GM23248 (cell line): ENCODE results near the gene MORC3. TPM values are rescaled to one million over a fixed set of nuclear protein-coding genes. Genes with fewer than 3 reads are reported as not detected.

Experiments
- DNase-seq: peaks from one replicate; pipeline ENCODE4 v3.0.0-alpha.2; 2015
- H2AFZ ChIP-seq: fragments of 200-600 bp; sonication (generic); 2 replicates; pipeline ENCODE4 v1.6.1; 2016; ENCODE audit warnings: antibody characterized with exemption
- H3F3A ChIP-seq: fragments of 200-600 bp; sonication (generic); 2 replicates; pipeline ENCODE4 v1.6.1; 2016; ENCODE audit warnings: mild to moderate bottlenecking, antibody characterized with exemption, mixed run types; ENCODE audit not compliant: insufficient read depth
- H3K27ac ChIP-seq: fragments of 200-600 bp; sonication (generic); 2 replicates; pipeline ENCODE4 v1.5.1; 2016; ENCODE audit warnings: mild to moderate bottlenecking
- H3K27me3 ChIP-seq: fragments of 200-600 bp; sonication (generic); replicated peaks from 2 replicates; pipeline ENCODE4 v1.6.1; 2016; ENCODE audit warnings: mild to moderate bottlenecking; ENCODE audit not compliant: insufficient read depth
- H3K36me3 ChIP-seq: fragments of 200-600 bp; sonication (generic); 2 replicates; pipeline ENCODE4 v1.6.1; 2016; ENCODE audit warnings: low read depth, mild to moderate bottlenecking
- H3K4me1 ChIP-seq: fragments of 200-600 bp; sonication (generic); 2 replicates; pipeline ENCODE4 v1.6.1; 2016; ENCODE audit warnings: mild to moderate bottlenecking; ENCODE audit not compliant: insufficient read depth
- H3K4me2 ChIP-seq: fragments of 200-600 bp; sonication (generic); one replicate; pipeline ENCODE4 v1.6.1; 2016; ENCODE audit warnings: mild to moderate bottlenecking; ENCODE audit not compliant: unreplicated experiment
- H3K4me3 ChIP-seq: fragments of 200-600 bp; sonication (generic); 2 replicates; pipeline ENCODE4 v1.5.1; 2016; ENCODE audit warnings: mild to moderate bottlenecking
- H3K79me2 ChIP-seq: fragments of 200-600 bp; sonication (generic); 2 replicates; pipeline ENCODE4 v1.6.1; 2016; ENCODE audit warnings: mild to moderate bottlenecking; ENCODE audit not compliant: insufficient read depth
- H3K9ac ChIP-seq: fragments of 200-600 bp; sonication (generic); 2 replicates; pipeline ENCODE4 v1.6.1; 2016; ENCODE audit warnings: mild to moderate bottlenecking
- H3K9me2 ChIP-seq: fragments of 200-600 bp; sonication (generic); 2 replicates; pipeline ENCODE4 v1.6.1; 2016; ENCODE audit warnings: mixed run types, mild to moderate bottlenecking, moderate library complexity; ENCODE audit not compliant: insufficient read depth
- H3K9me3 ChIP-seq: fragments of 200-600 bp; sonication (generic); one replicate; pipeline ENCODE4 v1.6.1; 2017; ENCODE audit warnings: low read depth
- H4K20me1 ChIP-seq: fragments of 200-600 bp; sonication (generic); 2 replicates; pipeline ENCODE4 v1.6.0; 2016; ENCODE audit not compliant: insufficient read depth
- EZH2 ChIP-seq: fragments of 200-600 bp; sonication (generic); IDR thresholded peaks from 2 replicates; pipeline ENCODE4 v1.6.1; 2018; ENCODE audit warnings: antibody characterized with exemption, mild to moderate bottlenecking; ENCODE audit not compliant: insufficient read depth, poor library complexity, severe bottlenecking
- EZH2phosphoT487 ChIP-seq: fragments of 200-600 bp; sonication (generic); IDR thresholded peaks from 2 replicates; pipeline ENCODE4 v1.6.1; 2018; ENCODE audit warnings: antibody characterized with exemption, moderate library complexity, mild to moderate bottlenecking, low read depth; ENCODE audit not compliant: insufficient read depth
- WGBS, 2 experiments: methylation state at CpG; one replicate each; pipeline ENCODE4 v1.1.6; 2015 to 2017; ENCODE audit warnings: low lambda C conversion rate in 2 of 2, low coverage in 1 of 2; ENCODE audit errors: missing lambda C conversion rate in 2 of 2; 5-methylcytosine and 5-hydroxymethylcytosine counted together
- in situ Hi-C: fragments of 300-500 bp; cut with MboI; formaldehyde crosslinking; loops from 2 replicates; pipeline ENCODE4 v1.15.0; 2020
- polyA plus RNA-seq: library from polyadenylated mRNA; unstranded; fragments of >200 nt; fragmentation: Nextera tagmentation; extraction: Ambion mirVana; gene quantifications from 2 replicates; pipeline ENCODE4 v1.2.1, GENCODE V29; 2016
- total RNA-seq: library from RNA; depleted of rRNA; stranded (reverse); fragments of >200 nt; shearing (Covaris generic); gene quantifications from 2 replicates; pipeline ENCODE4 v1.2.3, GENCODE V29; 2014

MORC3 gene
- total and polyA plus RNA-seq, 2 experiments from 2014 or later: 17.4 to 35.1 TPM

DNA sequence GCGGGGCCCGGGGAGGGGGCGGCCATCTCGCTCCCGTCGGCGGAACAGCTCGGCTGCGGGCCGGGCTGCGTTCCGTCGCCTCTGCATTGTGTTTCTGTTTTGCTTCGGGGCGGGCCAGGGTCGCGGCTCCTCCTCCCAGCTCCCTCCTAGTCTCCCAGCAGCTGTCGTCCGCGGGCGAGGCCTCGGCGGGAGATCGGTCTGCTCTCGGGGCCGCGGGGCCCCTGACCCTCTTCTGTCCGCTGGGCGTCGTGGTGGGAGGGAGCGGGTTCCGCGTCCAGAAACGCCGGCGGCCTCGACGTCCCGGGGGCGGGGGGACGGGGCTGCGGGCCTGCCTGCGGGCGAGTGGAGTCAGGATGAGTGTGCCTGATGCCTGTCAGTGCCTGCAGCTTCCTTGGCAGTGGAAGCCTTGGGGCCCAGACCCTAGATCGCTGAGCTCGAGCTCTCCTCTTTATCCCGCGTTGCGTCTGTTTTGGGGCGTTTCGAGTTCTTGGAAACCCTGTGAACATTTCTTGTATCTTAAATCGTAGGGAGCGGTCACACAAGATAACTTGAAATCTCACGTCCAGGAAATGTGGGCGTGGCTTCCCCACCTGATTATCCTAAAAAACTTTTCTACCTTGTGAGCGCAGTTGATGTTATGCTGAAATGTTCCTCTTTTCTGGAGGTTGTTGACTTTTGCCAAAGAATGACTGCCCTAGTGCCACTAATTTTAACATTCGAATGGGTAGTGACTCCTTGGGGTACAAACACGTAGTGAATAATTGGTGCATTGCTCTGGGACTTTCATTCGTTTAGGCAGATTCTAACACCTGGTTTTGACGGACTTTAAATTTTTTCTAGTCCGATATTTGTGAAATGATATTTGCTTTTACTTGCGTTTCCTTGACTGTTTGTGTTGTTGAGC, 676 bp downstream of the MORC3 start:
- H3K79me2 ChIP-seq: peaks cover 50% of the 10 kb centered on the region
- in situ Hi-C loops: no loop called here
- no peaks in the 10 kb centered on the region for H4K20me1 ChIP-seq

DNA sequence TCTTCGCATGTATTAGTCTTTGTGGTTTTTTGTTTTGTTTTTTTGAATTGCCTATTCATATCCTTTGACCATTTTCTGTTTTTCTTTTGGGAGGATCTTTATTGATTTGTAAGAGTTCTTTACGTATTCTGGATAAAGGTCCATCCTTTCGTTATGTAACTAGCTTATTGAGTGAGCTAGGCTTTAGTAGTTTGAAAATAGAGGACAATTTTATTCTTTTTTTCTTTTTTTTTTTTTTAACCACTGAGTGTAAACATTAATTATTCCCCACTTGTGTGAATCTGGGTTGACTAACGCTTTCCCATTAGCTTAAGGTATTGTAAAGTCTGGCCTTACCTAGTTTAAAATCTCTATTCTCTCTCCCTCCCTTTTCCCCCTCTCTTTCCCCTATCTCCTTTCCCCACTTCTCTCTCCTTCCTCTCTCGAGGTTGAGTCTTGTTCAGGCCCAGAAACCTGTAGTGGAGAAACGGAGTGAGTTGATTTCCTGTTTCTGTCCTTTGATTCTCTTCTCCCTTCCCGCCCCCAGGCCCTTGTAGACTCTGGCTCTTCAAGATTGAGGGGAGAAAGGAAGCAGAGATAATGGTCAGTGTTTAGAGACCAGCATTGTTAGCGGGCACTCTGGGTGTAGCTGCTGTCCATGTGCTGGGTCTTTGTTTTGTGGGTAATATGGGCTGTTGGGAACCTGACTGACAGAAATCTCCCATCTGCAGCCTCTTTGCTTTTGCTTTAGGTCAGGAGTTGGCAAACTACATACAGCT, 1.5 kb downstream of the MORC3 start:
- peaks cover 57% of the 10 kb centered on the region for H3F3A ChIP-seq
- TF ChIP-seq EZH2phosphoT487 (no peak), EZH2 (no peak)
- peak overlapping the region; percentile 98 for H3K4me2 ChIP-seq
- peak overlapping the region; percentile 86 for H3K27ac ChIP-seq
- H3K9me3 ChIP-seq: no peaks in the 10 kb centered on the region
- no peaks in the 10 kb centered on the region for H3K9me2 ChIP-seq
- peaks cover 58% of the 10 kb centered on the region for H3K79me2 ChIP-seq
- no peaks in the 10 kb centered on the region for H3K27me3 ChIP-seq
- no peaks in the 10 kb centered on the region for H4K20me1 ChIP-seq
- peak overlapping the region; percentile 88 for H3K9ac ChIP-seq
- H3K4me3 ChIP-seq: peak overlapping the region; percentile 92
- H2AFZ ChIP-seq: peak overlapping the region; percentile 56; the same call in 1 of the 2 replicates
- WGBS, 2 experiments: 2 to 3% methylated on average over 8 of the region's 8 CpGs
- peaks cover 47% of the 10 kb centered on the region for H3K4me1 ChIP-seq
- peak; percentile 54 for DNase-seq
- H3K36me3 ChIP-seq: no peaks in the 10 kb centered on the region
- in situ Hi-C loops: no loop called here

More for the DNA sequence above, 676 bp downstream of the MORC3 start:
- Histone ChIP-seq H3K27ac (peak overlapping the region; percentile 86), H3K4me1 (peaks cover 38% of the 10 kb centered on the region), H3K27me3 (no peaks in the 10 kb centered on the region), H3K9me3 (no peaks in the 10 kb centered on the region), H3K4me3 (peak overlapping the region; percentile 92), H3K9ac (peak overlapping the region; percentile 88), H3F3A (peaks cover 49% of the 10 kb centered on the region), H3K9me2 (no peaks in the 10 kb centered on the region), H3K36me3 (no peaks in the 10 kb centered on the region), H3K4me2 (peak overlapping the region; percentile 98), H2AFZ (peak overlapping the region; percentile 56)
- WGBS, 2 experiments: 1 to 2% methylated on average over 37 to 44 of the region's 62 CpGs
- TF ChIP-seq EZH2phosphoT487: no peak
- TF ChIP-seq EZH2: no peak
- DNase-seq: peak; percentile 88

DNA sequence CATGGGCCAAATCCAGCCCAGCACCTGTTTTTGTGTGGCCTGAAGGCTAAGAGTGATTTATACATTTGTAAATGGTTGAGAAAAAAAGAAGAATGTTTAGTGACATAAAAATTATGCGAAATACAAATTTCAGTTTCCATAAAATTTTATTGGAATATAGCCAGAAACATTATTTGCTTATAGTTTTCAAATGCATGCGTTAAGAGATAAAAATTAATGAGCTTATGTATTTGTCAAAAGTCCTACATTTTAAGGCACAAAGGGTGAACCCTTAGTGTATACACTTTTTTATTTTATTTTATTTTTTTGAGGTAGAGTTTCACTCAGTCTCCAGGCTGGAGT, 2.1 kb downstream of the MORC3 start:
- Histone ChIP-seq H3K27ac (peak overlapping the region; percentile 86), H2AFZ (no peak overlapping the region), H3K9ac (peak overlapping the region; percentile 88), H3K4me3 (peak overlapping the region; percentile 92), H3K4me2 (peak overlapping the region; percentile 98), H3K79me2 (peaks cover 64% of the 10 kb centered on the region), H3F3A (peaks cover 60% of the 10 kb centered on the region), H3K4me1 (peaks cover 47% of the 10 kb centered on the region), H4K20me1 (no peaks in the 10 kb centered on the region), H3K27me3 (no peaks in the 10 kb centered on the region), H3K9me2 (no peaks in the 10 kb centered on the region), H3K9me3 (no peaks in the 10 kb centered on the region), H3K36me3 (no peaks in the 10 kb centered on the region)
- TF ChIP-seq EZH2: no peak
- no peak for TF ChIP-seq EZH2phosphoT487
- in situ Hi-C loops: no loop called here
- DNase-seq: no peak
- 41 to 42% methylated on average over 2 of the region's 2 CpGs for WGBS, 2 experiments

DNA sequence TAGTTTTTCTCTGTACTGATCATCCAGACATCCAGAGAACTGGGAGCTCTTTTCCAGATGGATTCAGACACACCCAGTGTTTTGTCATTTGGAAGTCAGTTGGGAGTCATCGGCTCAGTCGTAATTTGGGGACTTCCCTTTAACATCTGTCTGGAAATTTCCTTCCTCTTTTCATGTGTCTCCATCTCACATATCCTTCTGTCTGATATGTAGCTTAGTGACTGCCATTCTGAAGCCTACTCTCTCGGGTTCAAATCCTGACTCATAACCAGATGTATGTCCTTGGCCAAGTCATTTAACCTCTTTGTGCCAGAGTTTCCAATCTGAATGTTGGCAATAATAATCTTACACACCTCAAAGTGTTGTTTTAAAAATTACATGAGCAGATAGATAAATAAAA, 3.0 kb downstream of the MORC3 start:
- Histone ChIP-seq H3K4me2 (peak overlapping the region; percentile 98), H3F3A (peaks cover 60% of the 10 kb centered on the region), H3K36me3 (no peaks in the 10 kb centered on the region), H3K9me2 (no peaks in the 10 kb centered on the region), H3K4me3 (peak overlapping the region; percentile 92; the same call in 1 of the 2 replicates), H3K9ac (peak overlapping the region; percentile 88; the same call in 1 of the 2 replicates), H3K9me3 (no peaks in the 10 kb centered on the region), H2AFZ (no peak overlapping the region), H3K27me3 (no peaks in the 10 kb centered on the region), H3K4me1 (peaks cover 47% of the 10 kb centered on the region), H3K79me2 (peaks cover 74% of the 10 kb centered on the region), H4K20me1 (no peaks in the 10 kb centered on the region), H3K27ac (peak overlapping the region; percentile 86)
- peak; percentile 53 for DNase-seq
- in situ Hi-C loops: no loop called here
- TF ChIP-seq EZH2phosphoT487 (no peak), EZH2 (no peak)
- 4 to 6% methylated on average over 3 of the region's 3 CpGs for WGBS, 2 experiments
